OCI-LY3 (cell line): ENCODE results near the gene SEC14L3.
A peak's percentile ranks its signal among the peaks of the same experiment; 100 is the strongest.

Source experiments
- H2AFZ ChIP-seq: fragments of 200-600, 300-600 bp; shearing (Covaris generic); 2 replicates; pipeline ENCODE4 v1.6.0; 2014; ENCODE audit warnings: antibody characterized with exemption, low read depth, low read length
- H3K27ac ChIP-seq: fragments of 200-600, 300-600 bp; sonication (generic); 2 replicates; pipeline ENCODE4 v1.5.1; 2014; ENCODE audit warnings: mild to moderate bottlenecking, low read length, moderate library complexity, mixed read lengths
- H3K27me3 ChIP-seq: fragments of 200-600, 300-600 bp; sonication (generic); 2 replicates; pipeline ENCODE4 v1.6.1; 2014; ENCODE audit warnings: low read depth, low read length, mixed read lengths
- H3K36me3 ChIP-seq: fragments of 200-600, 300-600 bp; sonication (generic); replicated peaks from 2 replicates; pipeline ENCODE3; 2014; ENCODE audit warnings: low read depth, low read length, mixed read lengths
- H3K4me1 ChIP-seq: fragments of 300-600, 200-600 bp; sonication (generic); 2 replicates; pipeline ENCODE4 v1.6.1; 2014; ENCODE audit warnings: low read length, mixed read lengths
- H3K4me2 ChIP-seq: fragments of 200-600, 300-600 bp; sonication (generic); 2 replicates; pipeline ENCODE4 v1.6.1; 2014; ENCODE audit warnings: low read length, mixed read lengths
- H3K4me3 ChIP-seq: fragments of 300-600, 200-600 bp; sonication (generic); 2 replicates; pipeline ENCODE4 v1.5.1; 2014; ENCODE audit warnings: antibody characterized with exemption, mild to moderate bottlenecking, low read length, moderate library complexity
- H3K79me2 ChIP-seq: fragments of 300-600, 200-600 bp; shearing (Covaris generic); 2 replicates; pipeline ENCODE4 v1.6.1; 2014; ENCODE audit warnings: mild to moderate bottlenecking, low read length, mixed read lengths
- H3K9ac ChIP-seq: fragments of 300-600, 200-600 bp; shearing (Covaris generic); 2 replicates; pipeline ENCODE4 v1.6.0; 2014; ENCODE audit warnings: mild to moderate bottlenecking, low read length, moderate library complexity
- H3K9me3 ChIP-seq: fragments of 200-600, 300-600 bp; shearing (Covaris generic); 2 replicates; pipeline ENCODE4 v1.6.1; 2014; ENCODE audit warnings: low read length, mixed read lengths; ENCODE audit not compliant: insufficient read depth
- H4K20me1 ChIP-seq: fragments of 200-600, 300-600 bp; sonication (generic); 2 replicates; pipeline ENCODE4 v1.6.1; 2016; ENCODE audit warnings: low read length, mixed read lengths; ENCODE audit not compliant: insufficient read depth
- EZH2phosphoT487 ChIP-seq: fragments of 200-600 bp; shearing (Covaris generic); IDR thresholded peaks from 2 replicates; pipeline ENCODE4 v1.6.1; 2018; ENCODE audit warnings: antibody characterized with exemption, mixed run types, low read depth
- TF ChIP-seq, protein P1 (sequence below): fragments of 200-600, 300-600 bp; sonication (generic); IDR thresholded peaks from 2 replicates; pipeline ENCODE4 v1.5.1; 2014; ENCODE audit warnings: antibody characterized with exemption, low read length, low read depth

The SEC14L3 gene

DNA sequence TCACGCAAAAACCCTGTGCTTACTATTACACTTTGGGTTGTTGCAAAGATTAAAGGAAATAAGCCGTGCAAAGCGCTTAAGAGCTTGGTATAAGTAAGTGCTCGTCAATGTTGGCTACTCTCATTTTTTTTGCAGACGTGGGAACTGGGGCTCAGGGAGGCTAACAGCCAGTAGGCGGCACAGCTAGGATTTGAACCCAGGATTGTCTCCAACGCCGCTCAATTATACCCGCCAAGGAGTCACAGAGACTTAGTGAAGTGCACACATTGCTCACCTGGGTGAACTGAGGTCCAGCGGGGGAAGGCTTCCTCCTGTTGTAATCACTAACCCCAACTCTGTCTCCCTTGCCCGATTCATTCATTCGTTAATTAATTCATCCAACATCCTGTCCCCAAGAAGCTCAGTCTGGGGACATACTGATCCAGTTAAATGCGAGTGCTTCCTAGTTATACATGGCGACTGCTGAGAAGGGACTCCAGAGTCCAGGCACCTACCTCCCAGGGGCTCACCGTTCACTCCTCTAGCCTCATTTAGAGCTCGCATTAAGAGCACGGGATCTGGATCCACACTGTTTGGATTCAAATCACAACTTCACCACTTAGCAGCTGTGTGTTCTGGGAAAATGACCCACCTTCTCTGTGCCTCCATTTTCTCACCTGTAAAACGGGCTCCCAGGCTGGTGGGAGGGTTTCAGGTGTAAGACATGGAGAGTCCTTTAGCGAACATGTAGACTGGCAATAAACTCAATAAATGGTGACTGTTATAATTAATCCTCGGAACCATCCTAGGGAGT lies 47.1 kb downstream of the SEC14L3 start:
- Histone ChIP-seq H3K9ac (peak overlapping the region; percentile 87), H3K4me1 (peaks cover 25% of the 10 kb centered on the region), H3K36me3 (peaks cover 50% of the 10 kb centered on the region), H2AFZ (peak overlapping the region; percentile 59), H3K27ac (peak overlapping the region; percentile 64), H3K4me3 (peak overlapping the region; percentile 87), H3K27me3 (no peaks in the 10 kb centered on the region), H3K4me2 (peak overlapping the region; percentile 97), H3K9me3 (no peaks in the 10 kb centered on the region), H4K20me1 (0 out of 2 replicates have a peak, but pooled peaks cover 7% of the 10 kb centered on the region), H3K79me2 (peaks cover 44% of the 10 kb centered on the region)
- no peak for TF ChIP-seq EZH2phosphoT487
- TF ChIP-seq, protein P1, sequence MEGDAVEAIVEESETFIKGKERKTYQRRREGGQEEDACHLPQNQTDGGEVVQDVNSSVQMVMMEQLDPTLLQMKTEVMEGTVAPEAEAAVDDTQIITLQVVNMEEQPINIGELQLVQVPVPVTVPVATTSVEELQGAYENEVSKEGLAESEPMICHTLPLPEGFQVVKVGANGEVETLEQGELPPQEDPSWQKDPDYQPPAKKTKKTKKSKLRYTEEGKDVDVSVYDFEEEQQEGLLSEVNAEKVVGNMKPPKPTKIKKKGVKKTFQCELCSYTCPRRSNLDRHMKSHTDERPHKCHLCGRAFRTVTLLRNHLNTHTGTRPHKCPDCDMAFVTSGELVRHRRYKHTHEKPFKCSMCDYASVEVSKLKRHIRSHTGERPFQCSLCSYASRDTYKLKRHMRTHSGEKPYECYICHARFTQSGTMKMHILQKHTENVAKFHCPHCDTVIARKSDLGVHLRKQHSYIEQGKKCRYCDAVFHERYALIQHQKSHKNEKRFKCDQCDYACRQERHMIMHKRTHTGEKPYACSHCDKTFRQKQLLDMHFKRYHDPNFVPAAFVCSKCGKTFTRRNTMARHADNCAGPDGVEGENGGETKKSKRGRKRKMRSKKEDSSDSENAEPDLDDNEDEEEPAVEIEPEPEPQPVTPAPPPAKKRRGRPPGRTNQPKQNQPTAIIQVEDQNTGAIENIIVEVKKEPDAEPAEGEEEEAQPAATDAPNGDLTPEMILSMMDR: peak; percentile 25; the same call in 1 of the 2 replicates

DNA sequence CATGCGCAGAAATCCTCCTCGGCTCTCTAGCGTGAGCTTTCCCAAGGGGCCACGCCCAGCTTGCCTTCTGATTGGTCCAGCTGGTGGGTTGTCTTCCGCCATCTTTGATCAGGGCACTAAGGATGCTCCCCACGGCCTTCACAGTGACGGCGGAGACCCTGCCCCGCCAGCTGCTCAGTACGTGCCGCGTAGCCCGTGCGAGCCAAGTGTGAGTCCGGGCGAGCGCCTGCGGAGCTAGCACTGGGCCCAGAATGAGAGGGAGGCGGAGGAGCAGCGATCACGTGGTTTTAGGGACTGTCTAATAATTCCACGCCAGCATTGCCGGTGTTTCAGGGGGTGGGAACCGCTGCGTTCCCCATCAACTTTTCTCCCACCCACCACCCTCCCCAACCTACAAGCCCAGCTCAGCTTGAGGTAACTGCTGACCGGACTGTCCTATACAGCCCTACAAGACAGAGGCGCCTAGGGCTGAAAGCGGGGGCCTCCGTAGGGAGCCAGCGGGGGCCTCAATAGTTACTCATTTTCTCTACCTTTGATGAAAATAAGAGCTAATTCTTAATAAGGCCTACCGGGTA lies 47.8 kb downstream of the SEC14L3 start:
- H4K20me1 ChIP-seq: 0 out of 2 replicates have a peak, but pooled peaks cover 7% of the 10 kb centered on the region
- TF ChIP-seq, protein P1: no peak
- H2AFZ ChIP-seq: peak overlapping the region; percentile 59
- H3K4me3 ChIP-seq: peak overlapping the region; percentile 87
- H3K4me2 ChIP-seq: peak overlapping the region; percentile 97
- peaks cover 25% of the 10 kb centered on the region for H3K4me1 ChIP-seq
- H3K27ac ChIP-seq: peak overlapping the region; percentile 64
- H3K9ac ChIP-seq: peak overlapping the region; percentile 94
- H3K9me3 ChIP-seq: no peaks in the 10 kb centered on the region
- H3K27me3 ChIP-seq: no peaks in the 10 kb centered on the region
- peaks cover 46% of the 10 kb centered on the region for H3K36me3 ChIP-seq
- H3K79me2 ChIP-seq: peaks cover 44% of the 10 kb centered on the region

DNA sequence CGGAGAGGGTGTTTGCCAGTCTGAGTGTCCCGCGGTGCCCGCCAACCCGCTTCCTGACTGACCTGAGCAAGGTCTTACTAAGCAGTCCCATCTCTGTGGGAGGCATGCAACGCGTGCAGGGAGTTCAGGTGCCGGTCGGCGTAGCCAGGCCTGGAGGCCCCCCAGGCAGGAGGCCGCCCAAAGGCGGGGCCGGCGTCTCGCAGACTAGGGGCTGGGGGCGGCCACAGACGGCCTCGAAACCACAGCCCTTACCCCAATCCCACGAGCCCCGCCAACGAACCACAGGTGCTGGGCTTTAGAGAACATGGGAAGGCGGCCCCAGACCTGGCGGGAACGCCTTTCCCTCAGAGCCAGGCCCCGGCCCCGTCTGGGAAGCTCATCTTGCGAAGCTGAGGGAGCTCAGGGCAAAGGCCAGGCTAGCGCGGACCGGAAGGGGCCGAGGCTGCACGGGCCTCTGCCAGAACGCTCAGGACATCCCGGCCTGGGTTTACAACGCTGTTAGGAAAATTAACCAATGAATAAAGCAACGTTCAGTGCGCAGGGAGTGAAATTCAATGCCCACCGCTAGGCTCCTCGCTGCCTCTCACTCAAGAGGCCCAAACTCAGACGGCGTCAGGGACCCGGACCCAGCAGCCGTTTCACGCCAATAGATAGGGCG lies 48.4 kb downstream of the SEC14L3 start:
- TF ChIP-seq EZH2phosphoT487: no peak
- TF ChIP-seq, protein P1: no peak
- Histone ChIP-seq H3K27me3 (no peaks in the 10 kb centered on the region), H3K27ac (peak overlapping the region; percentile 64), H3K9ac (peak overlapping the region; percentile 94), H3K36me3 (peaks cover 48% of the 10 kb centered on the region), H2AFZ (peak overlapping the region; percentile 28; the same call in 1 of the 2 replicates), H3K4me1 (peaks cover 25% of the 10 kb centered on the region), H3K4me2 (peak overlapping the region; percentile 97), H3K9me3 (no peaks in the 10 kb centered on the region), H4K20me1 (0 out of 2 replicates have a peak, but pooled peaks cover 7% of the 10 kb centered on the region), H3K4me3 (peak overlapping the region; percentile 87), H3K79me2 (peaks cover 44% of the 10 kb centered on the region)
